GM10266 (cell line): ENCODE measurements around the gene UTP20.

ENCODE experiments used
- DNase-seq: peaks from one replicate; pipeline ENCODE4 v3.0.0; 2012; ENCODE audit errors: extremely low spot score
- TF ChIP-seq, protein P1 (sequence below): IDR thresholded peaks from 2 replicates; pipeline ENCODE4 v1.5.1; 2012; ENCODE audit warnings: mild to moderate bottlenecking, low read depth; ENCODE audit not compliant: control insufficient read depth, insufficient read depth; ENCODE audit errors: missing control alignments

UTP20 gene

DNA sequence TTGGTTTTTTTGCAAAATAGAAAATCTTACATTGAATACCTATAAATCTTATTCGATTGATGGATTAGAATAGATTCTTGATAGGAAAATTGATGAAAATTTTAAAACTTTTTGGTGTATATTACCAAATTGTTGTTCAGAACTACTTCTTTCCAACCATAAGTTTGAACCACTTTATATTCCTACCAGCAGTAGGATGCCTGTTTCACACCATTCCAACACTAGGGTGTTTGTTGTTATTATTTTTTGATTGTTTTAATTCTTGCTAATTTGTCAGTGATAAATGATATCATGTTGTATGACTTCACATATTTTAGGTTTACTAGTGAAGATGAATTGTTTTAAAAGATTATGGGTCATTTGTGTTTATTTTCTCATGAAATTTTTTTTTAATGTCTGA, 43.4 kb downstream of the UTP20 start:
- TF ChIP-seq, protein P1, sequence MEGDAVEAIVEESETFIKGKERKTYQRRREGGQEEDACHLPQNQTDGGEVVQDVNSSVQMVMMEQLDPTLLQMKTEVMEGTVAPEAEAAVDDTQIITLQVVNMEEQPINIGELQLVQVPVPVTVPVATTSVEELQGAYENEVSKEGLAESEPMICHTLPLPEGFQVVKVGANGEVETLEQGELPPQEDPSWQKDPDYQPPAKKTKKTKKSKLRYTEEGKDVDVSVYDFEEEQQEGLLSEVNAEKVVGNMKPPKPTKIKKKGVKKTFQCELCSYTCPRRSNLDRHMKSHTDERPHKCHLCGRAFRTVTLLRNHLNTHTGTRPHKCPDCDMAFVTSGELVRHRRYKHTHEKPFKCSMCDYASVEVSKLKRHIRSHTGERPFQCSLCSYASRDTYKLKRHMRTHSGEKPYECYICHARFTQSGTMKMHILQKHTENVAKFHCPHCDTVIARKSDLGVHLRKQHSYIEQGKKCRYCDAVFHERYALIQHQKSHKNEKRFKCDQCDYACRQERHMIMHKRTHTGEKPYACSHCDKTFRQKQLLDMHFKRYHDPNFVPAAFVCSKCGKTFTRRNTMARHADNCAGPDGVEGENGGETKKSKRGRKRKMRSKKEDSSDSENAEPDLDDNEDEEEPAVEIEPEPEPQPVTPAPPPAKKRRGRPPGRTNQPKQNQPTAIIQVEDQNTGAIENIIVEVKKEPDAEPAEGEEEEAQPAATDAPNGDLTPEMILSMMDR = no peak
- no peak for DNase-seq

DNA sequence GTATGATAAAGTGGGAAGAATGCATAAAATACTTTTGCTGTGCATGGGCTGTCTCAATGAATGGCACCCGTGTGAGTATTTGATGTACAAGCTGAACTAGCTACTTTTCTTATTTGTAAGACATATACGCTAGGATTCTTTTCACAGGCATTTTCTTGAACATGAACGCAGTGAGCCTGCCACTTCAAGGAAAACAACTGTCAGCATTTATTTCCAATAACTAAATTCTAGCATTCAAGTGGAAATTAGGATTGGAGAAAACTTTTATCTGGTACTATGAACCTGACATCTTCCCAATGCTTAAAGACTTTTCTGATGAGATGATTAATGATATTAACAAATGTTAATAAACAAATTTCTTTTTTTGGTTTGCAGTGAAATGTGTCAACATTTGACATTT, 45.7 kb downstream of the UTP20 start:
- DNase-seq = no peak
- TF ChIP-seq, protein P1 = no peak

DNA sequence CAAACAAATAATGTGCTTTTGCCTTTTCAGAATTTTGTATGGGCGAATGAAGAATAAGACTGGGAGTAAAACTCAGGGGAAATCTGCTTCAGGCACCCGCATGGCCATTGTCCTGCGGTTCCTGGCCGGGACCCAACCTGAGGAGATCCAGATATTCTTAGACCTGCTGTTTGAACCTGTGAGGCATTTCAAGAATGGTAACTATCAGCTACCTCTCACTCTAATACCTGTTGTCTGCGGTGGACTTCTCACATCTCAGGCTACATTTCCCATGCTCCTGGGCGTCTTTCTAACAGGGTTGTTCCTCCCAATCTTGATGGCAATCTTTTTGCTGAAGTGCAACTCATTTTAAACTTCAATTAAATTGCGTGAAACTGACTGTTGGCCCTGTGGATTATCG, 47.1 kb downstream of the UTP20 start:
- TF ChIP-seq, protein P1 = no peak
- no peak for DNase-seq

DNA sequence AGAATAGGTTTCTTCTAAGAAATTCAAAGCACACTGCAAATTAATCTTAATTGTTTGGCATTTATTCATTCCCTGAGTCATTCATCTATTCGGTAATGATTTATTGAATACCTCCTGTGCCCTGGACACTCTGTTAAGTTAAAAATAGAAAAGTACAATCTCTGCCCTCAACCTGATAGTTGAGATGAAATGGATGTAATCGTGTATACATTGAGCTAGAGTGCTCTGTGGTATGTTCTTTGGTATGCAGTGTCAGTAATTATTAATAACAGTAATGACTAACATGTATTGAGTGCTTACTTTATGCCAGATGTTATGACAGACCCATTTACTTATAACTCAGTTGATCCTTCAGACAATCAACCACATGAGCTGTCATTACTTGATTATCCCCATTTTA, 47.6 kb downstream of the UTP20 start:
- DNase-seq = no peak

DNA sequence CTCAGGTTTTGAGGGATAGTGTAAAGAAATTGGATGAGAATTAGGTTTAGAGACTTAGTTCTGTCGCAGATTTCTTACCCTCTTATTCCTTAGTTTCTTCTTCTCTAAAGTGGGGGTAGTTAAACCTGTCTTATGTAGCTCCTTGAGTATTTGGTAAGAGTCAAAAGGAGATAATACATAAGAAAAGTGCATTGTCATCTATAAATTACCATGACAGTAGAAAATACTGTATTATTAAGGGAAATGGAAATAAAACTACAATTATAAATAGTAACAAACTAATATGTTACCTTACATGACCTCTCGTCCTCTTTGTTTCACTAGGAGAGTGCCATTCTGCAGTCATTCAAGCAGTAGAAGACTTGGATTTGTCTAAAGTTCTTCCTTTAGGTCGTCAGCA, 49.0 kb downstream of the UTP20 start:
- DNase-seq = no peak
- TF ChIP-seq, protein P1 = no peak

More for the DNA sequence above, 47.6 kb downstream of the UTP20 start:
- TF ChIP-seq, protein P1 = no peak

DNA sequence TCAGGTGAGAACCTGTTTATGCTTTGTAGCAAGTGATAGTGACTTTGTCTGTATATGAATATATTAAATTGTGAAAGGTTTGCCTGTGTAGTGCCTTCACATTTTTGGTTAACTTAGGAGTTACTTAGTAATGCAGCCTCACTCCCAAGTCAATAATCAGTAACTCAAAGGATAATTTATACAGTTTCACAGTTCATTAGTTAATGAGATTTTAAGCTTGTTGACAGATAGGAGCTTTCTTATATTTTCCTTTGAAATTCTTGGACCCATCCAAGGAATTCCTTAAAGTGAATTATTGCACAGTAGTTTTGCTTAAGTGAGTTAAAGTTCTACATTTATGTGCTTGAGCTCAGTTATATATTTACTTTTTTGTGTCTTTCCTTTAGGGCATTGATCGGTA, 50.7 kb downstream of the UTP20 start:
- no peak for DNase-seq
- TF ChIP-seq, protein P1 = no peak

DNA sequence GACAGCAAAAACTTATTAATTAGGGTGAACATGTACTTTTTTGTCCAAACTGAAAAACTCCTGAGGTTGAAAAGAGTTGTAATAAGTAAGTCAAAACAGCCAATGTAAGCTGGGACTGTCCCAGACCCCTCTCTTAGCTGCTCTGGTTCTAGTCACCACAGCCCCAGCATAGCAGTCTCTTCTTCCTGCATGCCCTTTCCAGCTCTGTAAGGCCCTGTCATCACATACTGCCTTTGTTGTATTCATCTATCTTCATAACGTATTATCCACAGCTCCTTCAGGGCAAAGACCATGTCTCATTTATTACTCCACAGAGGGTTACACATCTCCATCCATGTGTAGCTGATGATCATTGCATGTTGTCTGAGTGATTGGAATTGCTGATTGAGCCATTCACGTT, 56.5 kb downstream of the UTP20 start:
- DNase-seq = no peak
- TF ChIP-seq, protein P1 = no peak
